Transverse colon (tissue), 4 donors: ENCODE measurements around the gene GNG7.

Experiments used
- CTCF ChIP-seq, 5 experiments: fragments of 200-600 bp in 3 of 5; fragments of 450-650 bp in 2 of 5; sonication (generic) in 3 of 5; IDR thresholded peaks; 1 replicate in 2 of 5; 2 replicates in 3 of 5; pipeline ENCODE4 v1.5.1; 2016 to 2017; ENCODE audit warnings: antibody characterized with exemption in 5 of 5, inconsistent platforms in 3 of 5, mild to moderate bottlenecking in 2 of 5, moderate library complexity in 1 of 5
- EP300 ChIP-seq: sonication (generic); formaldehyde crosslinking; IDR thresholded peaks from one replicate; pipeline ENCODE4 v1.6.1; 2017; ENCODE audit warnings: antibody characterized with exemption, low read depth
- POLR2A ChIP-seq: fragments of 450-650 bp; IDR thresholded peaks from one replicate; pipeline ENCODE4 v1.6.1; 2016; ENCODE audit warnings: antibody characterized with exemption, mild to moderate bottlenecking, moderate library complexity
- POLR2AphosphoS5 ChIP-seq, 3 donors: sonication (generic); formaldehyde crosslinking; IDR thresholded peaks; one replicate each; pipeline ENCODE4 v1.6.1; 2016; ENCODE audit warnings: antibody characterized with exemption in 3 of 3

- TF ChIP-seq POLR2AphosphoS5 (IDR thresholded peaks at IDR 0.05) (no peak), POLR2A (no peak), EP300 (no peak), CTCF (IDR thresholded peaks at IDR 0.05) (no peak)
Measured at GRCh38 chr19:2482354-2483038, 220.0 kb downstream of the GNG7 start.
